Measurements from ENCODE around the gene ANKRD13B. TPM values are rescaled to one million over a fixed set of nuclear protein-coding genes. Genes with fewer than 3 reads are reported as not detected.

The ANKRD13B gene
- total and polyA plus RNA-seq, 2 of the 13 experiments (the other 11 are each of a cell fraction or from before 2014, with no cell fraction given), result 1.7 to 1.8 TPM

DNA sequence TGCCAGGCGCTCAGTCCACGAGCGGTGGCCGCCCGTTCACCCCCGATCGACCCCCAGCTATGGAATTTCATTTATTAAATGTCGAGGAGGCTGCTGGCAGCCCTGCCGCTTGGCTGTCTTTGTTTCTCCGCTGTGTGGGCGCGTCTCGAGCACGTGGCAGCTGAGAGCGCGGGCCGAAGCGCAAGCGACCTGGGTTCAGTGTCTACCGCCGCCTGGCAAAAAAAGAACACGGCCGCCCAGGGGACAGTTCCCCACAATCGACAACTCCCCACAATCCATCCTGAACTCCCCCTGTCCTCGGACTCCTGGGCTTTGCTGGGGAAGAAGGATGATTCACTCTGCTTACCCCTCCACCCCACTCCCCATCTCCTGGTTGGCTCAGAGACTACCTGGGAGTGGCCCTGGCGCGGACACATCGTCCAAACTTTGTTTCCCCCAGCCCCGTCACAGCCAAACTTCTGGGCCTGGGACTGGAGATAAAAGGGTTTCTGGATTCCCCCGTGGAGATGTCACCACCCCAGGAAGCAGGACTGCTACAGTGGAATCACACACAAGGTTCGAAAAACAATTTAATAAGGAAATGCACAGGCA is 1.7 kb upstream of the ANKRD13B start (continued):
- TF ChIP-seq ZC3H4 (CRISPR knock-in tag; IDR thresholded peaks at IDR 0.05; ENCODE audit: borderline replicate concordance), result no peak
- TF ChIP-seq POLR2G (IDR thresholded peaks at IDR 0.05; ENCODE audit: low read depth, low read length), result no peak; the same call in 1 of the 2 replicates
- TF ChIP-seq, protein P1, sequence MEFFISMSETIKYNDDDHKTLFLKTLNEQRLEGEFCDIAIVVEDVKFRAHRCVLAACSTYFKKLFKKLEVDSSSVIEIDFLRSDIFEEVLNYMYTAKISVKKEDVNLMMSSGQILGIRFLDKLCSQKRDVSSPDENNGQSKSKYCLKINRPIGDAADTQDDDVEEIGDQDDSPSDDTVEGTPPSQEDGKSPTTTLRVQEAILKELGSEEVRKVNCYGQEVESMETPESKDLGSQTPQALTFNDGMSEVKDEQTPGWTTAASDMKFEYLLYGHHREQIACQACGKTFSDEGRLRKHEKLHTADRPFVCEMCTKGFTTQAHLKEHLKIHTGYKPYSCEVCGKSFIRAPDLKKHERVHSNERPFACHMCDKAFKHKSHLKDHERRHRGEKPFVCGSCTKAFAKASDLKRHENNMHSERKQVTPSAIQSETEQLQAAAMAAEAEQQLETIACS (CRISPR knock-in tag; IDR thresholded peaks at IDR 0.05), result no peak
- TF ChIP-seq ZNF570 (CRISPR knock-in tag; IDR thresholded peaks at IDR 0.05; ENCODE audit: borderline replicate concordance), result no peak
- no peak for TF ChIP-seq RELA (CRISPR knock-in tag; IDR thresholded peaks at IDR 0.05)
- no peak for TF ChIP-seq MAFK (conservative IDR thresholded peaks at IDR 0.05 in 1 of 2, IDR thresholded peaks at IDR 0.05 in 1 of 2; ENCODE audit: low read length in 2 of 2)
- TF ChIP-seq FOXM1 (CRISPR knock-in tag; IDR thresholded peaks at IDR 0.05), result no peak
- no peak for TF ChIP-seq CHD4 (IDR thresholded peaks at IDR 0.05; ENCODE audit: borderline replicate concordance, low read length)
- TF ChIP-seq FOXJ3 (CRISPR knock-in tag; IDR thresholded peaks at IDR 0.05; ENCODE audit: borderline replicate concordance), result 0 out of 2 replicates have a peak, but pooled peaks have one; percentile 31
- no peak for TF ChIP-seq NFIB (CRISPR knock-in tag; IDR thresholded peaks at IDR 0.05; ENCODE audit: borderline replicate concordance)
- peak; percentile 62; the same call in 1 of the 2 replicates for TF ChIP-seq NFKB2 (CRISPR knock-in tag; IDR thresholded peaks at IDR 0.05; ENCODE audit: borderline replicate concordance)
- TF ChIP-seq ZNF572 (CRISPR knock-in tag; IDR thresholded peaks at IDR 0.05), result no peak
- no peak; the same call in 1 of the 2 replicates for TF ChIP-seq TGIF2 (CRISPR knock-in tag; IDR thresholded peaks at IDR 0.05)
- peak; percentile 58; the same call in 1 of the 2 replicates for TF ChIP-seq ZNF138 (CRISPR knock-in tag; IDR thresholded peaks at IDR 0.05; ENCODE audit: low read depth)
- TF ChIP-seq ZNF563 (CRISPR knock-in tag; IDR thresholded peaks at IDR 0.05), result 0 out of 2 replicates have a peak, but pooled peaks have one; percentile 30
- TF ChIP-seq ZNF674 (CRISPR knock-in tag; IDR thresholded peaks at IDR 0.05; ENCODE audit: low read depth), result 0 out of 2 replicates have a peak, but pooled peaks have one; percentile 79
- TF ChIP-seq, protein P2, sequence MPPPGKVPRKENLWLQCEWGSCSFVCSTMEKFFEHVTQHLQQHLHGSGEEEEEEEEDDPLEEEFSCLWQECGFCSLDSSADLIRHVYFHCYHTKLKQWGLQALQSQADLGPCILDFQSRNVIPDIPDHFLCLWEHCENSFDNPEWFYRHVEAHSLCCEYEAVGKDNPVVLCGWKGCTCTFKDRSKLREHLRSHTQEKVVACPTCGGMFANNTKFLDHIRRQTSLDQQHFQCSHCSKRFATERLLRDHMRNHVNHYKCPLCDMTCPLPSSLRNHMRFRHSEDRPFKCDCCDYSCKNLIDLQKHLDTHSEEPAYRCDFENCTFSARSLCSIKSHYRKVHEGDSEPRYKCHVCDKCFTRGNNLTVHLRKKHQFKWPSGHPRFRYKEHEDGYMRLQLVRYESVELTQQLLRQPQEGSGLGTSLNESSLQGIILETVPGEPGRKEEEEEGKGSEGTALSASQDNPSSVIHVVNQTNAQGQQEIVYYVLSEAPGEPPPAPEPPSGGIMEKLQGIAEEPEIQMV (CRISPR knock-in tag; IDR thresholded peaks at IDR 0.05; ENCODE audit: low read depth), result no peak; the same call in 1 of the 2 replicates
- TF ChIP-seq HNRNPUL1 (IDR thresholded peaks at IDR 0.05; ENCODE audit: low read depth, low read length), result no peak
- no peak for TF ChIP-seq PHF5A (CRISPR knock-in tag; IDR thresholded peaks at IDR 0.05; ENCODE audit: low read depth, unreplicated experiment)
- TF ChIP-seq ZNF136 (CRISPR knock-in tag; IDR thresholded peaks at IDR 0.05; ENCODE audit: low read depth), result no peak
- no peak for TF ChIP-seq LCORL (IDR thresholded peaks at IDR 0.05)
- TF ChIP-seq LCORL (CRISPR knock-in tag; IDR thresholded peaks at IDR 0.05), result peak; percentile 25; the same call in 1 of the 2 replicates
- TF ChIP-seq HOXA5 (CRISPR knock-in tag; IDR thresholded peaks at IDR 0.05), result no peak
- TF ChIP-seq, protein P3, sequence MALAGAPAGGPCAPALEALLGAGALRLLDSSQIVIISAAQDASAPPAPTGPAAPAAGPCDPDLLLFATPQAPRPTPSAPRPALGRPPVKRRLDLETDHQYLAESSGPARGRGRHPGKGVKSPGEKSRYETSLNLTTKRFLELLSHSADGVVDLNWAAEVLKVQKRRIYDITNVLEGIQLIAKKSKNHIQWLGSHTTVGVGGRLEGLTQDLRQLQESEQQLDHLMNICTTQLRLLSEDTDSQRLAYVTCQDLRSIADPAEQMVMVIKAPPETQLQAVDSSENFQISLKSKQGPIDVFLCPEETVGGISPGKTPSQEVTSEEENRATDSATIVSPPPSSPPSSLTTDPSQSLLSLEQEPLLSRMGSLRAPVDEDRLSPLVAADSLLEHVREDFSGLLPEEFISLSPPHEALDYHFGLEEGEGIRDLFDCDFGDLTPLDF (CRISPR knock-in tag; IDR thresholded peaks at IDR 0.05), result peak; percentile 16; the same call in 1 of the 2 replicates
- TF ChIP-seq, protein P4, sequence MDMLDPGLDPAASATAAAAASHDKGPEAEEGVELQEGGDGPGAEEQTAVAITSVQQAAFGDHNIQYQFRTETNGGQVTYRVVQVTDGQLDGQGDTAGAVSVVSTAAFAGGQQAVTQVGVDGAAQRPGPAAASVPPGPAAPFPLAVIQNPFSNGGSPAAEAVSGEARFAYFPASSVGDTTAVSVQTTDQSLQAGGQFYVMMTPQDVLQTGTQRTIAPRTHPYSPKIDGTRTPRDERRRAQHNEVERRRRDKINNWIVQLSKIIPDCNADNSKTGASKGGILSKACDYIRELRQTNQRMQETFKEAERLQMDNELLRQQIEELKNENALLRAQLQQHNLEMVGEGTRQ (IDR thresholded peaks at IDR 0.05; ENCODE audit: low read depth, low read length), result no peak
- TF ChIP-seq, protein P4 (CRISPR knock-in tag; IDR thresholded peaks at IDR 0.05; ENCODE audit: borderline replicate concordance), result no peak

Data from HepG2 (cell line).